HFFc6 (cell line): ENCODE measurements around the gene COL23A1. TPM values are rescaled to one million over a fixed set of nuclear protein-coding genes. Genes with fewer than 3 reads are reported as not detected.

Experiments
- DNase-seq: peaks from one replicate; pipeline ENCODE4 v3.0.0-alpha.2; 2018
- H3K27ac Mint-ChIP-seq: 2 replicates; pipeline ENCODE4 v1.8.0; 2020; ENCODE audit warnings: mild to moderate bottlenecking, mixed read lengths
- H3K27me3 Mint-ChIP-seq: 2 replicates; pipeline ENCODE4 v1.8.0; 2021; ENCODE audit warnings: mild to moderate bottlenecking, moderate library complexity, mixed read lengths; ENCODE audit not compliant: insufficient read depth
- H3K36me3 Mint-ChIP-seq: 2 replicates; pipeline ENCODE4 v1.8.0; 2021; ENCODE audit warnings: low read depth, mixed read lengths
- H3K4me1 Mint-ChIP-seq: 2 replicates; pipeline ENCODE4 v1.8.0; 2020; ENCODE audit warnings: low read depth, mixed read lengths
- H3K4me3 Mint-ChIP-seq: 2 replicates; pipeline ENCODE4 v1.8.0; 2020; ENCODE audit warnings: mild to moderate bottlenecking, moderate library complexity, mixed read lengths
- H3K9me3 Mint-ChIP-seq: 2 replicates; pipeline ENCODE4 v1.8.0; 2020; ENCODE audit warnings: mild to moderate bottlenecking, mixed read lengths
- CTCF ChIP-seq: fragments of 200-600 bp; sonication (generic); IDR thresholded peaks from 2 replicates; pipeline ENCODE4 v1.5.0; 2021; ENCODE audit warnings: antibody characterized with exemption, mild to moderate bottlenecking
- total RNA-seq, 6 experiments: library from RNA; stranded (reverse); fragmentation: NEBNext Ultra II Directional; extraction: Animal tissue kit (Norgen Biotek cat#: 25700); gene quantifications; 2 replicates in 1 of 6; 3 replicates in 5 of 6; pipeline ENCODE4 v1.2.3, GENCODE V29; 2021

COL23A1 gene
- total RNA-seq, 6 experiments from 2014 or later, result not detected

GRCh38 chr5:178327446-178327845 is 262.7 kb downstream of the COL23A1 start:
- H3K27me3 Mint-ChIP-seq, result peaks cover 5% of the 10 kb centered on the region
- H3K9me3 Mint-ChIP-seq, result peaks cover 49% of the 10 kb centered on the region
- no peak for TF ChIP-seq CTCF
- H3K36me3 Mint-ChIP-seq, result no peaks in the 10 kb centered on the region; the same call in 1 of the 2 replicates
- no peak overlapping the region for H3K4me3 Mint-ChIP-seq
- no peaks in the 10 kb centered on the region for H3K4me1 Mint-ChIP-seq
- no peak for DNase-seq
- no peak overlapping the region for H3K27ac Mint-ChIP-seq

- no peaks in the 10 kb centered on the region; the same call in 1 of the 2 replicates for H3K36me3 Mint-ChIP-seq
- peaks cover 52% of the 10 kb centered on the region for H3K9me3 Mint-ChIP-seq
Measured at GRCh38 chr5:178326374-178326715, 263.8 kb downstream of the COL23A1 start.

GRCh38 chr5:178325679-178326373 is 264.4 kb downstream of the COL23A1 start:
- H3K9me3 Mint-ChIP-seq, result peaks cover 56% of the 10 kb centered on the region
- no peaks in the 10 kb centered on the region for H3K4me1 Mint-ChIP-seq
- no peak overlapping the region for H3K27ac Mint-ChIP-seq
- peaks cover 5% of the 10 kb centered on the region for H3K27me3 Mint-ChIP-seq
- DNase-seq, result no peak
- no peak for TF ChIP-seq CTCF
- no peak overlapping the region for H3K4me3 Mint-ChIP-seq
- H3K36me3 Mint-ChIP-seq, result no peaks in the 10 kb centered on the region; the same call in 1 of the 2 replicates

More at GRCh38 chr5:178326374-178326715, 263.8 kb downstream of the COL23A1 start:
- Mint-ChIP-seq H3K27me3 (peaks cover 5% of the 10 kb centered on the region), H3K4me1 (no peaks in the 10 kb centered on the region), H3K27ac (no peak overlapping the region), H3K4me3 (no peak overlapping the region)
- TF ChIP-seq CTCF, result no peak
- no peak for DNase-seq

- H3K27me3 Mint-ChIP-seq, result peaks cover 5% of the 10 kb centered on the region
- DNase-seq, result no peak
- H3K4me1 Mint-ChIP-seq, result no peaks in the 10 kb centered on the region
- peaks cover 50% of the 10 kb centered on the region for H3K9me3 Mint-ChIP-seq
- H3K36me3 Mint-ChIP-seq, result no peaks in the 10 kb centered on the region; the same call in 1 of the 2 replicates
- no peak for TF ChIP-seq CTCF
- no peak overlapping the region for H3K27ac Mint-ChIP-seq
- no peak overlapping the region for H3K4me3 Mint-ChIP-seq
Measured at GRCh38 chr5:178325311-178325678, 264.9 kb downstream of the COL23A1 start.

GRCh38 chr5:178324481-178325310 is 265.5 kb downstream of the COL23A1 start:
- Mint-ChIP-seq H3K27ac (no peak overlapping the region), H3K4me1 (no peaks in the 10 kb centered on the region), H3K9me3 (peaks cover 53% of the 10 kb centered on the region), H3K4me3 (no peak overlapping the region), H3K27me3 (peaks cover 5% of the 10 kb centered on the region), H3K36me3 (no peaks in the 10 kb centered on the region; the same call in 1 of the 2 replicates)
- DNase-seq, result no peak
- no peak for TF ChIP-seq CTCF
